Limb (tissue), 2 donors: ENCODE results near the gene CENPX.

Source experiments
- DNase-seq, 2 donors: peaks; one replicate each; pipeline ENCODE4 v3.0.0-alpha.2; 2016; ENCODE audit errors: extremely low spot score in 2 of 2

Gene CENPX

GRCh38 chr17:82012261-82012639 lies 10.4 kb downstream of the CENPX start:
- no peak for DNase-seq

GRCh38 chr17:82011617-82012187 lies 11.0 kb downstream of the CENPX start:
- DNase-seq = no peak

- DNase-seq = no peak
These were observed 11.8 kb downstream of the CENPX start for GRCh38 chr17:82010575-82011525.

- DNase-seq = no peak
These were observed 13.3 kb downstream of the CENPX start for GRCh38 chr17:82009413-82009812.

- DNase-seq = no peak
These were observed 13.7 kb downstream of the CENPX start for GRCh38 chr17:82008941-82009405.

GRCh38 chr17:82008258-82008940 lies 14.3 kb downstream of the CENPX start:
- no peak for DNase-seq

- no peak for DNase-seq
These were observed 15.0 kb downstream of the CENPX start for GRCh38 chr17:82007495-82008257.

GRCh38 chr17:82007228-82007494 lies 15.5 kb downstream of the CENPX start:
- no peak for DNase-seq

- no peak for DNase-seq
These were observed 16.0 kb downstream of the CENPX start for GRCh38 chr17:82006468-82007227.

- no peak for DNase-seq
These were observed 16.9 kb downstream of the CENPX start for GRCh38 chr17:82005701-82006348.

GRCh38 chr17:82004517-82005455 lies 17.9 kb downstream of the CENPX start:
- DNase-seq = no peak

- no peak for DNase-seq
These were observed 19.0 kb downstream of the CENPX start for GRCh38 chr17:82003411-82004381.

- DNase-seq = no peak
These were observed 21.1 kb downstream of the CENPX start for GRCh38 chr17:82001571-82002056.

GRCh38 chr17:82000803-82001570 lies 21.7 kb downstream of the CENPX start:
- DNase-seq = no peak

GRCh38 chr17:81999976-82000802 lies 22.5 kb downstream of the CENPX start:
- DNase-seq = no peak

GRCh38 chr17:81999587-81999975 lies 23.1 kb downstream of the CENPX start:
- no peak for DNase-seq
